Thyroid gland (tissue), 4 donors: ENCODE results near the gene C13orf46. TPM values are rescaled to one million over a fixed set of nuclear protein-coding genes. Genes with fewer than 3 reads are reported as not detected.

Source experiments
- DNase-seq, 2 donors: peaks; one replicate each; pipeline ENCODE4 v3.0.0-alpha.2; 2019
- H3K27ac ChIP-seq, 3 donors: fragments of 200-600 bp; sonication (generic); 1 replicate in 2 of 3; 2 replicates in 1 of 3; pipeline ENCODE4 v1.5.1; 2016 to 2019; ENCODE audit warnings: mild to moderate bottlenecking in 1 of 3, moderate library complexity in 1 of 3
- H3K27me3 ChIP-seq: fragments of 200-600 bp; sonication (generic); one replicate; pipeline ENCODE4 v1.5.1; 2019
- H3K36me3 ChIP-seq, 2 donors: fragments of 200-600 bp; sonication (generic); one replicate each; pipeline ENCODE4 v1.5.1; 2016 to 2019
- H3K4me1 ChIP-seq, 2 donors: fragments of 200-600 bp; sonication (generic); one replicate each; pipeline ENCODE4 v1.5.1; 2017 to 2019
- H3K4me3 ChIP-seq, 3 donors: fragments of 200-600 bp; sonication (generic); replicated peaks in 1 of 3; 1 replicate in 2 of 3; 2 replicates in 1 of 3; pipeline ENCODE4 v1.5.1; 2016; ENCODE audit warnings: mild to moderate bottlenecking in 1 of 3
- H3K9me3 ChIP-seq: fragments of 200-600 bp; sonication (generic); one replicate; pipeline ENCODE4 v1.5.1; 2017
- CTCF ChIP-seq, 6 experiments: fragments of 200-600 bp in 3 of 6; fragments of 450-650 bp in 3 of 6; sonication (generic) in 3 of 6; IDR thresholded peaks; one replicate each; pipeline ENCODE4 v1.5.1; 2016 to 2019; ENCODE audit warnings: antibody characterized with exemption in 6 of 6, mild to moderate bottlenecking in 2 of 6, inconsistent platforms in 1 of 6, moderate library complexity in 1 of 6
- POLR2A ChIP-seq, 2 donors: fragments of 450-650 bp; IDR thresholded peaks; one replicate each; pipeline ENCODE4 v1.6.1; 2017; ENCODE audit warnings: antibody characterized with exemption in 2 of 2, mild to moderate bottlenecking in 2 of 2, moderate library complexity in 1 of 2
- WGBS, 2 donors: methylation state at CpG; one replicate each; pipeline ENCODE4 v1.1.5; 2017; 5-methylcytosine and 5-hydroxymethylcytosine counted together
- intact Hi-C: fragments of 100-400 bp; cut with DNase I; formaldehyde crosslinking; loops from one replicate; pipeline ENCODE4 v1.15.1; 2023
- total RNA-seq, 4 donors: library from RNA; depleted of rRNA; stranded (reverse); fragments of >200 nt; gene quantifications; one replicate each; pipeline ENCODE4 v1.2.3, GENCODE V29; 2016

The C13orf46 gene
- total RNA-seq, 4 donors from 2014 or later: 0.67 to 9.4 (median 4.3) TPM

- H3K4me3 ChIP-seq: no peak overlapping the region
- no peak for DNase-seq
- WGBS, 2 donors: 93 to 96% methylated on average over 15 to 21 of the region's 21 CpGs
These were observed 9.5 kb downstream of the C13orf46 start for GRCh38 chr13:113964251-113964995.

GRCh38 chr13:113963376-113963775 is 10.5 kb downstream of the C13orf46 start:
- Histone ChIP-seq H3K9me3 (no peaks in the 10 kb centered on the region), H3K27me3 (no peaks in the 10 kb centered on the region), H3K27ac (no peak overlapping the region), H3K4me3 (no peak overlapping the region), H3K4me1 (peaks cover 5 to 9% of the 10 kb centered on the region in 2 donors), H3K36me3 (no peaks in the 10 kb centered on the region)
- intact Hi-C loops: no loop called here
- TF ChIP-seq CTCF (IDR thresholded peaks at IDR 0.05) (no peak), POLR2A (IDR thresholded peaks at IDR 0.05) (no peak)
- 97% methylated on average over 16 of the region's 16 CpGs for WGBS, 2 donors
- no peak for DNase-seq

More at GRCh38 chr13:113964251-113964995, 9.5 kb downstream of the C13orf46 start:
- H3K4me1 ChIP-seq: peaks cover 11 to 18% of the 10 kb centered on the region in 2 donors
- H3K27me3 ChIP-seq: no peaks in the 10 kb centered on the region
- intact Hi-C loops: no loop called here
- H3K27ac ChIP-seq: no peak overlapping the region
- no peak for TF ChIP-seq CTCF (IDR thresholded peaks at IDR 0.05)
- TF ChIP-seq POLR2A (IDR thresholded peaks at IDR 0.05): no peak
- H3K9me3 ChIP-seq: no peaks in the 10 kb centered on the region
- no peaks in the 10 kb centered on the region for H3K36me3 ChIP-seq

GRCh38 chr13:113962975-113963374 is 10.9 kb downstream of the C13orf46 start:
- Histone ChIP-seq H3K27ac (no peak overlapping the region), H3K9me3 (no peaks in the 10 kb centered on the region), H3K4me1 (peaks cover 5 to 9% of the 10 kb centered on the region in 2 donors), H3K27me3 (no peaks in the 10 kb centered on the region), H3K36me3 (no peaks in the 10 kb centered on the region), H3K4me3 (no peak overlapping the region)
- intact Hi-C loops: no loop called here
- DNase-seq: no peak
- no peak for TF ChIP-seq POLR2A (IDR thresholded peaks at IDR 0.05)
- TF ChIP-seq CTCF (IDR thresholded peaks at IDR 0.05): no peak
- WGBS, 2 donors: 87 to 95% methylated on average over 16 to 17 of the region's 17 CpGs

- Histone ChIP-seq H3K36me3 (no peaks in the 10 kb centered on the region), H3K4me3 (no peak overlapping the region), H3K27me3 (no peaks in the 10 kb centered on the region), H3K27ac (no peak overlapping the region), H3K4me1 (peaks cover 5 to 9% of the 10 kb centered on the region in 2 donors), H3K9me3 (no peaks in the 10 kb centered on the region)
- TF ChIP-seq POLR2A (IDR thresholded peaks at IDR 0.05) (no peak), CTCF (IDR thresholded peaks at IDR 0.05) (no peak)
- WGBS, 2 donors: 90 to 94% methylated on average over 11 of the region's 11 CpGs
- no peak for DNase-seq
- intact Hi-C loops: no loop called here
These were observed 11.5 kb downstream of the C13orf46 start for GRCh38 chr13:113962386-113962785.

- intact Hi-C loops: no loop called here
- H3K4me3 ChIP-seq: no peak overlapping the region
- peak; percentile 58 to 61 for DNase-seq
- H3K27me3 ChIP-seq: no peaks in the 10 kb centered on the region
- H3K4me1 ChIP-seq: peaks cover 5 to 9% of the 10 kb centered on the region in 2 donors
- peak overlapping the region; percentile 27 to 77 (median 62) for H3K27ac ChIP-seq
- TF ChIP-seq CTCF (IDR thresholded peaks at IDR 0.05): no peak
- no peak for TF ChIP-seq POLR2A (IDR thresholded peaks at IDR 0.05)
- H3K9me3 ChIP-seq: no peaks in the 10 kb centered on the region
- WGBS, 2 donors: 49 to 52% methylated on average over 6 of the region's 6 CpGs
- H3K36me3 ChIP-seq: no peaks in the 10 kb centered on the region
These were observed 13.5 kb downstream of the C13orf46 start for GRCh38 chr13:113960276-113960948.
